Keratinocyte (primary cell): ENCODE data around the gene CAPNS1.

Experiments
- EZH2 ChIP-seq: IDR thresholded peaks from one replicate; pipeline ENCODE4 v1.6.1; 2012; ENCODE audit warnings: inconsistent platforms, mild to moderate bottlenecking, low read length, moderate library complexity
- TF ChIP-seq, protein P1 (sequence below), 3 experiments: IDR thresholded peaks in 1 of 3; conservative IDR thresholded peaks in 1 of 3; optimal IDR thresholded peaks in 1 of 3; 2 replicates in 2 of 3; 3 replicates in 1 of 3; pipeline versions ENCODE3 to v1.5.1; 2011; ENCODE audit warnings: low read length in 3 of 3, mild to moderate bottlenecking in 3 of 3, moderate library complexity in 2 of 3, control low read depth in 1 of 3, inconsistent platforms in 1 of 3; ENCODE audit not compliant: insufficient read depth in 2 of 3; ENCODE audit errors: extremely low read depth in 1 of 3

DNA sequence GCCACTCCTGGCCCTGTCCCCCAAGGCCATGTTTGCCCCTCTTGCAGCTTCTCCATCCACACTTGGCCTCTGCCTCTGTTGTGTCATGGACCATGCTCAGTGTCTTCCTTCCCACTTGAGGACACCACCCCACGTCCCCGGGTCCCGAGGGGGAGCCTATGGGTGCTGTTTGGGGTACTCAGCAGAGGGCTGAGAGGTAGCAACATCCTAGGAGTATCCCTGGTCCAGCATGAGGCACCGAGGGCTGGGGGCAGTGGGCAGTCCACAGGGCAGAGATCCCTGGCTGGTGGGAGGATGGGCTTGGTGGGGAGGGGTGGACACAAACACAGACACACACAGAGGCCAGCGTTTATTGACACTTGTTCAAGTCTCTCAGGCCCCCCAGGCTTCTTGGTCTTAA lies 10.7 kb downstream of the CAPNS1 start:
- no peak for TF ChIP-seq EZH2
- TF ChIP-seq, protein P1, sequence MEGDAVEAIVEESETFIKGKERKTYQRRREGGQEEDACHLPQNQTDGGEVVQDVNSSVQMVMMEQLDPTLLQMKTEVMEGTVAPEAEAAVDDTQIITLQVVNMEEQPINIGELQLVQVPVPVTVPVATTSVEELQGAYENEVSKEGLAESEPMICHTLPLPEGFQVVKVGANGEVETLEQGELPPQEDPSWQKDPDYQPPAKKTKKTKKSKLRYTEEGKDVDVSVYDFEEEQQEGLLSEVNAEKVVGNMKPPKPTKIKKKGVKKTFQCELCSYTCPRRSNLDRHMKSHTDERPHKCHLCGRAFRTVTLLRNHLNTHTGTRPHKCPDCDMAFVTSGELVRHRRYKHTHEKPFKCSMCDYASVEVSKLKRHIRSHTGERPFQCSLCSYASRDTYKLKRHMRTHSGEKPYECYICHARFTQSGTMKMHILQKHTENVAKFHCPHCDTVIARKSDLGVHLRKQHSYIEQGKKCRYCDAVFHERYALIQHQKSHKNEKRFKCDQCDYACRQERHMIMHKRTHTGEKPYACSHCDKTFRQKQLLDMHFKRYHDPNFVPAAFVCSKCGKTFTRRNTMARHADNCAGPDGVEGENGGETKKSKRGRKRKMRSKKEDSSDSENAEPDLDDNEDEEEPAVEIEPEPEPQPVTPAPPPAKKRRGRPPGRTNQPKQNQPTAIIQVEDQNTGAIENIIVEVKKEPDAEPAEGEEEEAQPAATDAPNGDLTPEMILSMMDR (optimal IDR thresholded peaks at IDR 0.05 in 1 of 3, IDR thresholded peaks at IDR 0.05 in 1 of 3, conservative IDR thresholded peaks at IDR 0.05 in 1 of 3; ENCODE audit: extremely low read depth in 1 of 3, insufficient read depth in 2 of 3, low read length in 3 of 3): no peak
